Activated CD8-positive, alpha-beta memory T cell treated with anti-CD3 and anti-CD28 coated beads, Interleukin-2, amount 50 U/mL, for 1 hour (primary cell): ENCODE results near the gene UNCX.
"Not testable (repeated sequence)": the region's sequence is repeated elsewhere in the genome, so short reads cannot be mapped to it uniquely, and the experiment has no call there.

Source experiments
- DNase-seq: peaks from one replicate; pipeline ENCODE4 v3.0.0-alpha.2; 2020; ENCODE audit errors: extremely low read depth

UNCX gene

DNA sequence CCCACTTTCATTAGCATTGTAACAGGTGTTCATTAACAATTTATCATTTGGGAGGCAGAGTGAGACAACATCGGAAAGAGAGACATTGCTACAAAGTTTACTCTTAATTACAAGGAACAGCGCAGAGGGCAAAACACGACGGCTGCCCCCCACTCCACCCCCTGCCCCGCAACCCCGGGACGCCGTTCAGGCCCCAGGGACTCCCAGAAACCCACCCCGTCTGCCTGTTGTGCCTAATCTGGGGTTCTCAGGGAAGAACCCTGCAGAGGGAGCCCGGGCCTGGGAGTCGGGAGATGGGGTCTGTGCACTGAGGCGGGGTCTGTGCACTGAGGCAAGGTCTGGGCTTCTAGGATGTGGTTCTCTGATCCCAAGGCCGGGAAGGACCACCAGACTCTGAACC lies 25.2 kb downstream of the UNCX start:
- no peak for DNase-seq

DNA sequence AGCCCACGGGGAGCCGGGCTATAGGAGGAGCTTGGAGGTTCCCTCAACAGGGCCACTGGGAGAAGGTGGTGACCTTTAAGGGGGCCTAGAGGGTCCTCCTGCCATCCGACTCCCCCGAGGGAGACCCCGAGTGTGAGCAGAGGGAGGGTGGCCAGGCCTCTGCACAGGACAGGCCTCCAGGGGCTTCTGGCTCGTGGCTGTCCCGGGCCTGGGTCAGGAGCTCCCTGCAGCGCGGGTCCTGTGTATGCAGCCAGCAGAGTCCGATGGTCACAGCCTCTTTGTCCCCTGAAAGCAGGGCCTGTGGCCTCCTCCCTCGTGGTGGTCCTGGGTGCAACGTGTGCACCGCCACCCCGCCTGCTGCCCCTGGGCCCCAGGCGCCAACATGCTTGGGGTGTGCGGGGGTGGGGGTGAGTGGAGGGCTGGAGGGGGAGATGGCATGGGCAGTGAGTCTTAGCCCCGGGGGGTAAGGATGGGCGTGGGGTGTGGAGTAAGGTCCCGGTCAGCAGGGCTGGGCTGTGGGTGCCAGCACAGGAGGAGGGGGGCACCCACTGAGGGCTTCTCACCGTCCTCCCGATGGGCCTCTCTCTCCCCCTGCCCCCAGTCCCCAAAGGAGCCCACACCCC lies 27.1 kb downstream of the UNCX start:
- no peak for DNase-seq

DNA sequence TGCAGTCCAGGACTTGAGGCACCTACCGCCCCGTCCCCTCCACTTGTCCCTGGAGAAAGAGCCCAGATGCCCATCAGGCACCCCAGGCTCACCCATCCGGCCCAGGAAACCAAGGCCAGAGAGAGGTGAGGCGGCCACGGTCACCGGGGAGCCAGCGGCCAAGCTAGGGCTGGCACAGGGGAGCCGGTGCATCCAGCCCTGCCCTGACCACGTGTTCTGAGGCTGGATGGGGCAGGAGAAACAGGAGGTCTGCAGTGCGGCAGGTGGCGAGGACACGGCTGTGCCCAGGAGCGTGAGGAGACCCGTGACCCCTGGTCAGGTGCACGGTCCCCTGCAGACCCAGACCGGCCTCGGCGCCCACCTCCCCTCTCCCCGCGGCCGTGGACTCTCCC lies 27.6 kb downstream of the UNCX start:
- no peak for DNase-seq

DNA sequence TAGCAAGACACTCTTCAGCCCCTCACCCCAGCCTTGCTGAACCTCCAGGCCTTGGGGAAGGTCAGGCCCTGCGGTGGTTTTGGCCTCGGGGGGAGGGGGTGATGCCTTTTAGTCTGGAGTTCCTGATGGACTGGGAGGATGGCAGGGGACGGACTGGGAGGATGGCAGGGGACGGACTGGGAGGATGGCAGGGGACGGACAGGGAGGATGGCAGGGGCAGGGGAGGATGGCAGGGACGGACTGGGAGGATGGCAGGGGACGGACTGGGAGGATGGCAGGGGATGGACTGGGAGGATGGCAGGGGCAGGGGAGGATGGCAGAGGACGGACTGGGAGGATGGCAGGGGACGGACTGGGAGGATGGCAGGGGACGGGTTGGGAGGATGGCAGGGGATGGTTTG lies 28.4 kb downstream of the UNCX start:
- not testable (repeated sequence) for DNase-seq

DNA sequence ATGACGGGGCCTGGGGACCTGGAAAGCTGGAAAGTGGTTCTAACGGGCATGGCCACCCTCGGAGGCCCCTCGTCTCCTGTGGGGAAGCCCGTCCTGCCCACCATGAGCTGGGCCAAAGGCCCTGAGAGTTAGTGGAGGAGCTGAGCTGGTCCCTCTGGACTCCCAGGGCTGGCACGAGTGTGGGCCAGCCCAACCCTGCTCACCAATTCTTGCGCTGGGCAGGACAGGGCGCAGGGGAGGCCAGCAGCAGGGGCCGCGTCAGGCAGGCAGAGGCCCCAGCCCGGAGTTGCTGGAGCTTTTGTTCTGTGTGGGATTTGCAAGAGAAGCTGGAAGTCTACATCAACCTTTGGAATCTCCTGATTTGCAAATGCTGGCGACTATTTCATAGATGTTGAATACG lies 29.8 kb downstream of the UNCX start:
- DNase-seq: no peak

DNA sequence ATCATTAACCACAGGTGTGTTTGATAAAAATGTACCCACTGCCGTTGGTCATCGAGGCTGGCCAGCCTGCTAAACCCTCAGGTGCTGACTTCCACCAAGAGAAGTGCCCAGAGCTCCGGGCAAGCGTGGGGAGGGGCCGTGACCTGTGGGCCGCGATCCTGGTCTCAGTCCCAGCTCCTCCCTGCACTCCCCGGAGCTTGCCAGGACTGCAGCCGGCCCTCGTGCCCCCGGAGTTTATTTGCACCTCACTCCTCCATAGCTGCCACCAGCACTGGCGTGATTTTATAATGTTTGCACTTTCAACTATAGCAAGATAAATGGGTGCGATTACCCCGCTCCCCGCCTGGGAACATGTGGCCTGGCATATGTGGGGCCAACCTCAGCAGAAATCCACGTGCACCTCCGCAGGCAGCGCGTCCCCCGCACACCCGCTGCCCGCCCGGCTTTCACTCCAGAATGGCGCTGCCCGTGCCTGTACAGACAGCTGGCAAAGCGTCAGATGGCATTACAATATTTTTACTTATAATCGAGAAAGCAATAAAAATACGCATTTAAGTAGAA lies 30.8 kb downstream of the UNCX start:
- DNase-seq: no peak

DNA sequence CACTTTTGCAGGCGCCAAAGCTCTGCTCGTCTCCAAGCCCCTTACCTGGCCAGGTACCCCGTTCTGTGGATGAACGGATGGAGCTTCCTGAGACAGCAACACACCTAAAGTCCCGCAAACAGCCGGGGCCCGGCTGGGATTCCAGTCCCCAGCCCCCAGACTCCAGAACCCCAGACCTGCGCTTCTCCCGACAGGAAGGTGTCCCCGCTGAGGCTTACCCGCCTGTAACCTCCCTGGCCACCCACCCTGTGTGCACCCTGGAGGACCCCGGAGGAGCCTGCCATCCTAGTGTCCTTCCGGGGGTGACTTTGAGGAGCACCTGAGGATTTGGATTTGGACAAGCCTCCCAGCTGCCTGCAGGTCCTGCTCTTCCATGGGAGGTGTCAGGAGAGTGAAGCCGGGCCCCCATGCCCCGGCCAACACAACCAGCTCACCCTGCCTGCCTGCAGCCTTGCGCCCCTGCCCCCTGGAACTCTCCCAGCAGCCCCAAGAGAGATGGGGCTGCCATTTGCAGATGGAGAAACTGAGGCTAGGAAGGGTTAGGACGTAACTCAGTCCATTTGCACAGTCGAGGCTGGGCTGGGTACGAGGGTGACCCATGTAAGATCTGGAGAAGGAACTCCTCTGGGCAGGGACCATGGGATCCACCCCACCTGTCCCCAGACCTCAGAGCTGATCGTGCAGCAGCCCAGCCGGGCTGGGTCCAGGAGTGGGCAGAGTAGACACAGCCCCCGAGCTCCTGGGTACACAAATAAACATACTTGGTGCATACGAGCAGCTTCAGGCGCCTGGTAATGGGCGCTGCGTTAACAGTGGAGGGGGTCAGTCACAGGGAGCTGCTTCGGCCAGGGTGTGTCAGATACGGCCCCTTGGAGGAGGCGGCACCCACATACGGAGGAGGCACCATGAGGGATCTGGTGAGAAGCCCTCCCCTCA lies 31.9 kb downstream of the UNCX start:
- DNase-seq: no peak

DNA sequence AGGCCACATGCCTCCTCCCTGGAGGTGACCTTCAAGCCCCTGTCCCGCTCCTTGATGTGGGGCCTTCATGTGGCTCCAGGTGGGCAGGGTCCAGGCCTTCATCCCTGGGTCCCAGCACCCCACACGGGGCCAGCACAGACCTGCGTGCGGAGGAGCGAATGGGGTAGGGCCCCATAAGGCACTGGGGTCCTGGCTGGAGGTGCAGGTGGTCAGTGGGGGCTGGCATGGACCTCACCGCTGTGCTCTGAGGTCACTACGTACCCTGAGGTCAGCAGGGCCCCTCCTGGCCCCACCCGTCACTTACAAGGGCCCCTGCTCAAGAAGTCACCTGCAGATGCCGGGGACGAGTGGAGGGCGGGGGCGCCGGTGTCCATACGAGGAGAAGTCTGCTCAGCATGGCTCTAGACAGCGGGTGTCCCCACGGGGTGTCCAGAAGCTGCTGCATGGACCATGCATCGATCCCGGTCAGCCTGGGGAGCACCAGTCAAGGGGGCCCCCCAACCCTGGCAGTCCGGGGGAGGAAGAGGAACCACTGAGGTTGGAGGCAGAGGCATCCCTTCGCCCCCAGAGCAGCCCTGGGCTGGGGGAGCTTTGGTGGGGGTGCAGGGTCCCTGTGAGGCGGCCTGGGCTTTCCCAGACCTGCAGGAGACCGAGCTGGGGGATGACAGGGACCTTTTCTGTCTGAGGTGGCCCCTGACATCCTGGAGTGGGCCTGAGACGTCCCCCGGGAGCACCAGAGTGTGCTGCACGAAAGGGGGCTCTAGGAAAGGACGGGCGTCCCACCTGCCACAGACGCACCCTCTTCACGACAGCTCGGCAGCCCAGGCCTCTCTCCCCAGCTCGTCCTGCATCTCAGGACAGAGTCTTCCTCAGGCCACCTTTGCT lies 34.6 kb downstream of the UNCX start:
- DNase-seq: no peak

DNA sequence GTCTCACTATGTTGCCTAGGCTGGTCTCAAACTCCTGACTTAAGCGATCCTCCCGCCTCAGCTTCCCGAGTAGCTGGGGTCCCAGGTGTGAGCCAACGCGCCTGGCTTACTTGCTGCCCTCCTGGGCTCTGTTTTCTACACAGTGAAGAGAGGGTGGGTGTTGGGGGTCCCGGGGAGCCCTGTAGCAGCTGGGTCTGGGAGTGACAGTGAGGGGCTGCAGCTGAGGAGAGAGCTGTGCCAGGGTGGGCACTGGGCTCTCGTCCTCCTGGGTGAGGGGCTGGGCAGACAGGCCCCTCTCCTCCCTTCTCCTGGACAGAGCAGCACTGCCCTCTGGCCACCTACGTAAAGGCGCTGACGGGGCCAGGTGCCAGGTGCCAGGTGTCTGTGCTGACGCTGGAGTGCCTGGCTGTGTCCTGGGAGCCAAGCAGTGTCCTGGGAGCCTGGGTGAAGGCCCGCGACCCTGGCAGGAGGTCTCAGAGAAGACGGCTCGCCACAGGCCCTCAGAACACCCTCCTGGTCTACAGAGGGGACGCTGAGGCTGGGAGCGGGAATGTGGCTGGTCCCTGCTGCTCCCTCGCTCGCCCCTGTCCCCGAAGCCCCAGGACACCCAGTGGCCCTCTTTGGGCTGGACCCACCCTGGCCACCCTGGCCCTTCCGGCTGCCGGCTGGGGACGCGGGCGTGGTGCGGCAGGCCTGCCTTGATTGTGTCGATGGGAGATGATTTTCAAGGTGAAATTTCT lies 35.6 kb downstream of the UNCX start:
- DNase-seq: no peak

DNA sequence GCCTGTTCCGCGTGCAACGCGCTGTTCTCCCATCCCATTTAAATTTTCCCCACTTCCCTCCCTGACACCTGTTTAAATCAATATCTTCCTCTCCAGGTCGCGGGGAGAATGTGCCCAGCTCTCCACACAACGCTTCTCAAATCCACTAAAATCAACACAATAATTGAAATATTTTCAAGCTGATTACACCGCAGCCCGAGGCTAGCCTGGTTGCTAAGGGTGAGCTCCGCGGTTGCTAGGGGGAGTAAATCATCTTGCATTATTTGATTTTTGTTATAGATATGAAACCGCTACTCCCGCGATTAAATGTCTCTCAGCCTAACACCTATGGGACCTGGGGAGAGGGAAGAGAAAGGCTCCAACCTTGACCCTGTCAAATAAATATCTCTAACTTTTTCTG lies 36.2 kb downstream of the UNCX start:
- no peak for DNase-seq

DNA sequence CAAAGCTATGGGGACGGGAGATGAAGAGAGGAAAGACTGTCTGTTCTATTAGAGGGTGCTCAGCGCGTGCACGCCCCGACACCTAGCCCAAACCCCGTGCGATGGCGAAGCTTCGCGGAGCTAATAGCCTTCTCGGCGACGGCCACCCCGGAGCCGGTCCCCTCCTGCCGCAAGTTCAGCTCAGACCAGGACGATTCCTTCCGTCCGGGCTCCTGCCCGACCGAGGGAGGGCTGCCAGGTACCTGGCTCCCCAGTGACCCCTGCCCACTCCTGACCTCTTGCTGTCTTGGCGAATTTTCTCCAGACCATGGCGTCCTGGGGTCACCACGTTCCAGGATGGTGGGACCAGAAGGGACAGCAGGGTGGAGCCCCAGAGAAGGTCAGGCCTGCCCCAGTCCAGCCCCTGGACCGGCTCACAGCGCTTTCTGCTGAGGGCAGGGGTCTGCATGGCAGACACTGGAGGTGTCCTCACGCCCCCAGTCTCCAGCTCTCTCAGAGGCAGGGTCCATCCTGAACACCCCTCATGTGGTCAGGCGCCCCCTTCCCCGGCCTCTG lies 36.7 kb downstream of the UNCX start:
- DNase-seq: no peak

DNA sequence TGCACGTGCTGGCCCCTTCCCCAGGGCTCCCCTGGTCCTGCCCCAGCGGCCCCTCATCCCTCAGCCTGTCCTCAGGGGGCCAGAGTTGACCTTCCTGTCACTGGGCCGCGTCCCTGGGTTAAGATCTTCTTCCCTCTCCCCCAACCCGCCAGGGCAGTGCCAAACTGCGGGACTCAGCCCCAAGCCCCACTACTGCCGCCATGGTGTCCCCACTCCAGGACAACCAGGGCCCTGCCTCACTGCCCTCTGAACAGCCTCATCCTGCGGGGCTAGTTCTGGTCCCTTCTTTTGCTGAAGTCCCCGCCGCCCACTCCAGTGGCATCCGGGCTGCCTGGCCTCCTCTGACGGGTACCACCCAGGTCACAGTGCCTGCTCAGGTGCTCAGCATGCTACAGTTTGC lies 37.5 kb downstream of the UNCX start:
- no peak for DNase-seq

DNA sequence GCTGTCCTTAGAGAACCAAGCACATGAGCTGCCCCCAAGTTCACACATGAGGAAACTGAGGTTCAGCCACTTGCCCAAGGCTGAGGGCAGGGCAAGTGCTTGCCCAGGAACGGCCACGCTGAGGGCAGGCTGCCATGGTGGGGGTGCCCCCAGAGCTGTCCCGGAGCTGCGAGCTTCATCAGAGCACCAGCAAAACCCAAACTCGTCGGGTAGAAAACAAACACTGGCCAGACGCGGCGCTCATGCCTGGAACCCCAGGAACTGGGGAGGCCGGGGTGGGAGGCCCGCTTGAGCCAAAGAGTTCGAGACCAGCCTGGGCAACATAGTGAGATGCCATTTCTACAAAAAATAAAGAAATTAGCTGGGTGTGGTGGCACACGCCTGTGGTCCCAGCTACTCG lies 38.4 kb downstream of the UNCX start:
- no peak for DNase-seq

DNA sequence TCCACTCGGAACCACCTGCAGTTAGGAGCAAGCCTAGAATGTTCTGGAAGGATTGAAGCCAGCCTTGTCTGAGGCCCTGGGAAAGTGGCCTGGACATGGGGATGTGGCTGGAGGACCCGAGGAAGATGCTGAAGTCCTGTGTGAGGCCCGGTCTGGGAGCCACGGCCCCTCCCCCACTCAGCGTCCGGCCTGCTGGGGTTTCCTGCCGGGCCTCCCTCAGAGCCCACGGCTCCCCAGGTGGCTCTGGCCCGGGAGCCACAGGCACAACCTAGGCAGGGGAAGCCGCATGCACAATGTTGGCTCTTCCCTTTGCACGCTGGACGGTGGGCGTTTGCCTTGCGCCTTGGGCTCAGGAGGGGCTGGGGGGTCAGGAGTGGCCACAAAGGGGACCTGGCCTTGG lies 39.0 kb downstream of the UNCX start:
- no peak for DNase-seq

DNA sequence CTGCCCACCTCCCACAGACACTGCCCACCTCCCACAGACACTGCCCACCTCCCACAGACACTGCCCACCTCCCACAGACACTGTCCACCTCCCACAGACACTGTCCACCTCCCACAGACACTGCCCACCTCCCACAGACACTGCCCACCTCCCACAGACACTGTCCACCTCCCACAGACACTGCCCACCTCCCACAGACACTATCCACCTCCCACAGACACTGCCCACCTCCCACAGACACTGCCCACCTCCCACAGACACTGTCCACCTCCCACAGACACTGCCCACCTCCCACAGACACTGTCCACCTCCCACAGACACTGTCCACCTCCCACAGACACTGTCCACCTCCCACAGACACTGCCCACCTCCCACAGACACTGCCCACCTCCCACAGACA lies 39.5 kb downstream of the UNCX start:
- not testable (repeated sequence) for DNase-seq

DNA sequence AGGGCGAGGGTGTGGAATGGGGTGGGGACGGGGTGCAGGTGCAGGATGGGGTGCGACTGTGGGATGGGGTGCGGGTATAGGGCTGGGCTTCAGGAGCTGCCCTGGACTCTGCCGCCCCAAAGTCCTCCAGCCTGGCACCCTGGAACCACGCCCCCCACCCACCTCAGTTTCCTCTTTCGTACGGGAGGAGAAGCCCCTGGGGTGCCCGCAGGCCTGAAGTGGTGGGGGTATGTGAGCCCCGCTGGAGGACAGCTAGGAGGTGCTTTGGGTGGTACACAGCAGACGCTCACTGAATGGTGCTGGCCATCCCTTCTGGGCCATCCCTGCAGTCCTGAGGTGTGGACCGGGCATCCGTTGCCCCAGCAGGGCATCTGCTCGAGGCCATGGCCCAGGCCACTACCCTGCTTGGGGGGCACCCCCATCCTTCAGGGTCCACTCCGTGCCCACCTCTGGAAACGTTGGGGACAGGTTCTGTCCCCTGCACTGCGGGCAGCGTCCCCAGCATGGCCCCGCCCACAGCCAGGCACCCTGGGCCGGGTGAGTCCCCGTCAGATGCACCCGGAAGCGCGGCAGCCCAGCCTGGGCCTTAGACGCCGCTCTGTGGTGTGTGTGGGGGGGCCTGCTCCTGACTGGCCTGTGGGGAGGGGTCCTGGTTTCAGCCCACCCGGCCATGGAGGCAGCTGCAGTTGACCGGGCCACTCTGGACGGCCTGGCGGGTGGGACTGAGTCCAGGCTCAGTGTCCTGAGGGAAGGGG lies 41.6 kb downstream of the UNCX start:
- no peak for DNase-seq

DNA sequence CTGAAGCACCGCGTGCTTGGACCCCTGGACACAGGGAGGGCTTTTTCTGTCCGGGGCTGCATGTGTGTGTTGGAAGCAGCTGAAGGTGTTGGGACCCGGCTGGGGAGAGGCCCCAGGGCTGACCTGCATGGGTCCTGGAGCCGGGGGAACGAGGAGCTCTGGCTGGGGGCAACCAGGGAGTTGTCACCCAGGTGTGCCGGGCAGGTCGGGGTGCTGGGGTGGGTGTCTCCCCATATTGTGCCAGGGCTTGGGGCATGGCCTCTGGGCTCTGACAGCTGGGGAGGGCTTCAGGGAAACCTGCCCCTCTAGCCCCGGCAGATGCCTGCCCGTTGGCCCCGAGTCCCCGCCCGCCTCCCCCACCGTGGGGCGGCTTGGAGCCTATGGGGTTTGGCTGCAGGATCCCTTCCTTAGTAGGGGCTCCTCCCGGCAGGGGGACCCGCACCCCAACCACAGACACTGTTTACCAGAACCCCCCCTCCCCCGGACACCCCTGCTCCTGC lies 42.3 kb downstream of the UNCX start:
- DNase-seq: no peak

DNA sequence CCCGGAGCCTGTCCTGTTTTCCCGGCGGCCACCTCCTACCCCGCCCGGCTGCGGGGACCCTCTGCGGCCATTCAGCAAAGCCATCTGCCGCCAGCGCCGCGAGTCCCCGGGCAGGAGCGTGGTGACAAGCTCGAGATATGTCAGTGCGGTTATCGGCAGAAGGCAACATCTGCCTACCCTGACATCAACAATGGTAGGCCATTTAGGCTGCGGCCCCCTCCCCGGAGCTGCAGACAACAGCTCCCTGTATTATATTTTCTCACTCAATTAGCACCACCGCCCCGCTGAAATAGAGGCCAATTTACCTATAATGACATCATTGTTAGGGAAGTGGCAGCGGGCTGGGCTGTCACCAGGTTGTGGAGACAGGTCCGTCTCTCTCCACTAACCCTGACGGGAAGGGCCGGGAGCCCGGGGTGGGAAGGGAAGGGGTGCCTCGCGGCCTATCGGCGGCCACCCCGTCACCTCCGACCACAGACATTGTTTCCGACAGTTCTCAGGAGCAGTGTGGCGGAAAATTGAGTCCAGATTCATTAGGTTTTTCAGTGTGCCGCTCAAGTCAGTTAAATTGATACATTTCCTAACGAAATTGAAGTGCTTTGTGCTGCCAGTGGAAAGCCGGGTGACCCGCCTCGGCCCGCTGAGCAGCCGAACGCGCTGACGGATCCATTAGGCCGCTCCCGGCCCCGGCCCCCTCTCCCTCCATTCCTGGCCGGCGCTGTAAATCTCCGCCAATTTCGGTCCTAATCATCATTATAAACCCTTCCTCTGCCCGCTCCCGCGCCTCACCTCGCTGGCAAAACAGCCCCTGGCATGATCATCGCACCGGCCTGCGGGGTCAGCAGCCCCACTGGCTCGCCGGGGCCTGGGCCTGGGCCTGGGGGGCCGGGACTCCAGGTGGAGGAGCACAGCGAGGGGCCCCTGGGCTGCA lies 43.0 kb downstream of the UNCX start:
- DNase-seq: no peak

DNA sequence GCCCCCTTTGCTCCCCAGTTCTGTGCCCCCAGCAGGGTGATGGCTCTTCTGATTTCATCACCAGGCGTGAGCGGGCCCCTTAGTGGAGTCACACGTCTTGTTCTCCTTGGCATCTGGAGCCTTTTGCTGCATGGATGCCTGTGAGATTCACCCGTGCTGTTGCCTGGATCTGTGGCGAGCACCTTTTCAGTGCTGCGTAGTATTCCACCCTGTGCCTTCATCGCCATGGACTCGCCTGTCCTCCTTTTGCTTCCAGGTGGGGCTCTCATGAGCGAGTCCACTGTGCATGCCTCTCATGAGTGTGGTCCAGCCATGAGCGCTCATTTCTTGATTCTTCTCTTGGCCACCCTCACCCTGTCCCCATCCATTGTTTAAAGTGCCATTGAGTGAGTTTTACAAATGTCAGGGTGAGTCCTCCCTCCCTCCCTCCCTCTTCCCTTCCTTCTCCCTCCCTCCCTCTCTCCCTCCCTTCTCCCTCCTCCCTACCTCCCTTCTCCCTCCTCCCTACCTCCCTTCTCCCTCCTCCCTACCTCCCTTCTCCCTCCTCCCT lies 44.0 kb downstream of the UNCX start:
- DNase-seq: no peak
